HuH-7.5 (cell line): ENCODE measurements around the gene SVIL.
"Not testable (repeated sequence)": the region's sequence is repeated elsewhere in the genome, so short reads cannot be mapped to it uniquely, and the experiment has no call there.

Experiments
- DNase-seq: peaks from one replicate; pipeline ENCODE4 v3.0.0; 2011; ENCODE audit warnings: low spot score

Gene SVIL

DNA sequence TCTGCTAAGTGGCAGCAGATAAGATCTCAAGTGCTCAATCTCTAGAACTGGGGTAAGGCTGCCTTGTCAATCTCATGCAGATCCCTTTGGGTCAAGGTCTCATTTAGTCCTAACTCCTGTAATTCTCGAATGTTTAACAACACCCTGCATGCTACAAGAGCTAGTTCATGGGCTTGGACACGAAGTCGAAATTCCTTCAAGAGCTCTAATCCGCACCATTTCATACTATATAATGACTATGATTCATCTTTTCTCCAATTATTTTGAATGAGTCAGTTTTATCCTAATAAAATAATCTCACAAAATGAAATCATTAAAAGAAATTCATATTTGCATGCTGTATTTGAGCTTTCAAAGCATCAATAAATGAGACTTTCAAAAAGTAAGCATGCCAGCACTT, 119.7 kb downstream of the SVIL start:
- not testable (repeated sequence) for DNase-seq

DNA sequence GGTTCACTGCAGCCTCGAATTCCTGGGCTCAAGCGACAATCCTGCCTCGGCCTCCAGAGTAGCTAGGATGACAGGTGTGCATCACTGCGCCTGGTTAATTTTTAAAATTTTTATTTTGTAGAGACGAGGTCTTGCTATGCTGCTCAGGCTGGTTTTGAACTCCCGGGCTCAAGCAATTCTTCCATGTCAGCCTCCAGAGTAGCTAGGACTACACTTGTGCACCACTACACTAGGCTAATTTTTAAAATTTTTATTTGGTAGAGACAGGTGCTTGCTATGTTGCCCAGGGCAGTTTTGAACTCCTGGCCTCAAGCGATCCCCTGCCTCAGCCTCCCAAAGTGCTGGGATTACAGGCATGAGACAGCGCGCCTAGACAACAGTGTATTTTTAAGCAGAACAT, 120.5 kb downstream of the SVIL start:
- no peak for DNase-seq

GRCh38 chr10:29512425-29512974, 122.3 kb downstream of the SVIL start:
- no peak for DNase-seq

DNA sequence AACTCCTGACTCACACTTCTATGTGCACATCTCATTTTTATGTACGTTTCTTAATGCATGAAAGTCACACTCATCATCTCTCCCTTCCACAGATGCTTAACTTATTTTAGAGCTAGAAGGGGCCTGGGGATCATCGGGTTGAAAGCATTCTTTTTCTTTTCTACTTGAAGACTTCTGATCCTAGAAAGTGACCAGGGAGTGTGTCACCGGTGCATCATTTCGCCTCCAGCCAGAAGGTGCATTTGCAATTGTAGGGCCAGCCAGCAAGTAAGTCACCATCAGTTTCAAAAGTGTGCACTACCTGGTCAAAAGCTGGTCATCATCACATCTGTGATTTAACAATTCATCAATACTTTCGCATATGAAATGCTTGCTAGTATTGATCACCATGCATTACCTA, 123.0 kb downstream of the SVIL start:
- DNase-seq = not testable (repeated sequence)

DNA sequence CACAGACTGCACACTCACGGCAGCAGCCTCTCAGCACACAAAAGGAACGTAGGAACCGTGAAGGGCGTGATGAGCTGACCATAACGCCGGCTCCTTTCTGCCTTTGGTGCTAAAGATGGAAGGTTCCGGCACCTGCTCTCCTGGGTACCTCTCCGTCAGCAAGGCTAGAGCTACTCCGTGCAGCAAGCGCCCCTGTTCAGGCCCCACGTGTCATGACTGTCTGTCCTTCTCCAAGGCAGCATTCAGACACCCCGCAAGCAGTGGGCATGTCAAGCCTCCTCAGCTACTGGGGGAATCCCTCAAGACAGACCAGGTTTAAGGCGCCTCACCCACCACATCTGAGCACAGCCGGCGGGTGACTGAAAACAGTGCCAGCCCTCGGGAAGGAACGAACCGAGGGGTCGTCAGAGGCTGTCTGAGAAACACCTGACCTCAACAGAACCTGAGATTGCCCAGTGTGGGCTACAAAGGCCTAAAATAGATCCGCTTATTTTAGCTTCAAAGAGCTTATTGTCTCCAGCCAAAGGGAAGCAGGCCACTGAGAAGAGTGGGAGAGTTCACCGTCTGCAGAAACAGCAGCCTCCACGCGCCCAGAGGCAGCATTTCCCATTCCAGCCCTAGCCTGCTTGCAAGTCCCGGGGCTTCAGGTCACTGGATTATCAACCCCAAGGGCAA, 124.2 kb downstream of the SVIL start:
- not testable (repeated sequence) for DNase-seq

DNA sequence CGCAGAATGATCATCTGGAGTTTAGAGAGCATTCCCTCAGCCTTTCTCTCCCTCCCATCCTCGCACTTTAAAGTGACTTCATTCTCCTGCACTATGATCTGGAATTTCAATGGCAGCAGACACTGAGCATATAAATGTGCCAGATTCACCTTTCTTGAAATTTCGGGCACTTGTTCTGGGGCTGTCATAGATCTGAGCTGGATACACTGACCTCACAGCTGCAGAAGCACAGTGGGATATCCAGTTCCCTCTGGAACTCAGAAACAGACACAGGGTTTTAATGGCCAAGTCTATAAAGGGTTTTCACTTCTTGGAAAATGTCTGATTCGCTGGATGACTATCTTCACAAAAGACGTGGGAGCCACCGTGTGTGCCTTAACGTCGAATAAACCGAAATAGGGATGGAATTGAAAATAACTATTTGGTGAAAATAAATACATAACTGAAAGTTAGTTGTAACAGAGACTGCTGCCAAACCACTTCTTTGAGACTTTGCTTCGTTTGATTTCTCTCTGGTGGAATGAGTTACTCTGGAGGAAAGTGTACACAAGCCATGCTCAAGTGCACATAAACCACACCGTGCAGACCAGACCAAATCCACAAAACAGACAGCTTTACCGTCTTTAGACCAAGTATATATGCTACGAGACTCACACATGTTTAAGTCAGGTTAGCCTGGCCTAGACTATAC, 126.1 kb downstream of the SVIL start:
- DNase-seq = no peak

- not testable (repeated sequence) for DNase-seq
Observed at GRCh38 chr10:29507750-29508149, 127.0 kb downstream of the SVIL start.

DNA sequence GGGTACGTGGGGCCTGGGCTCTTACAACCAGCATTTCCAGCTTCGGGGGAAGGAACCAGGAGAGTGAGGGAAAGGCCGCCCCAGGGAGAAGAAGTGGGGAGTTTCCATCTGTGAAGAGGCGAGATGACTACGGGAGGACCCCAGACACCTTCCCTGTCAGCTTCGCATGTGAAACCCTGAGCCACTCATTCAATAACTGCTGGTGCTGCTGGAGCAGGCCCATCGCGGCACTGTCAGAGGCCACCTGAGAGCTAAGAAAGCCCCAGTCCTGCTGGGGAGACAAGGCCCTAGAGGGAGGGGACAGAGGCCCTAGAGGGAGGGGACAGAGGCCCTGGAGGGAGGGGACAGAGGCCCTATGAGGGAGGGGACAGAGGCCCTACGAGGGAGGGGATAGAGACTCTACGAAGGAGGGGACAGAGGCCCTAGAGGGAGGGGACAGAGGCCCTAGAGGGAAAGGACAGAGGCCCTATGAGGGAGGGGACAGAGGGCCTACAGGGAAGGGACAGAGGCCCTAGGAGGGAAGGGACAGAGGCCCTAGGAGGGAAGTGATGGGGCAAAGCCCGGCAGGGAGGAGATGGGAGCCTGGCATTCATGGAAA, 128.3 kb downstream of the SVIL start:
- DNase-seq = not testable (repeated sequence)

DNA sequence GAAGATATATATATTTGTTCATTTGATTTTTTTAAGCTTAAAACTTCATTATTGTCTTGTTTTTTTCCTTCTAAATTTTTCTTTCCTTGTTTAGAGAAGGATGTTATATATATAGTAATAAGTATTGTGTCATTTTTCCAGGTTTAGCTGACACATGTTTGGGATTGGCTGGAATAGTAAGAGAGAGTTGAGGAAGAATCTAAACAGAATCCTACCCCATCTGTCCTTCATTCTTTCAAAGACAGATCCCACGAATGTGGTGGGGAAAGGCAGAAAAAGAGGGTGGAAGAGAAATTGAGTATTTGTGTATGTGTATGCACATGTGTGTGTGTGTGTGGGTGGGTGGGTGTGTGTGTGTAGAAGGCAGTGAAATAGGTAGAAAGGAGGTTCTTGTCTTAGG, 132.4 kb downstream of the SVIL start:
- no peak for DNase-seq

- DNase-seq = no peak
Observed at GRCh38 chr10:29501692-29502091, 133.1 kb downstream of the SVIL start.

DNA sequence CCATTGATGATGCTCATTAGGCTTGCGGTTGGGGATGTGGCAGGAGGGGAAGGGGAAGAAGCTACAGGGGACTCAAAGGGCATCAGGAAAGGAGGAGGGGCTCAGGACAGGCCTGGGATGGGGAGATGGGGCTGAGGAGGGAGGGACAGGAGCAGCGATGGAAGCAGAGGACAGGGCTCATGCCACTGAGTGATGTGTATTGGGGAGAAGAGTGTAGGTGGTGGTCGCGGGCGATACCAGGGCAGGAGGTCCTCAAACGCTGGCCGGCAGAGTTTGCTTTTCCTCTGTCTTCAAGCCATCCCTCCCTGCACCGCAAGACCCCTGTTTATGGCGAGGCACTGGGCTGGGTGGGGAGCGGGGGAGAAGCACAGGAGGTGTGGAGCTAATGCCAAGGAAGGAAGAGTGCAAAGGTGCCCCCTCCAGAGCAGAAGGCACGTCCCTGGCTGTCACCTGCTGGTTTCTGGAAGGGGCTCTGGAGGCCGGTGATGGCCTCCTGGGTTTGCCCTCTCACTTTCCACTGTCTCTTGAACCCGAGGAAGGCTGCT, 134.7 kb downstream of the SVIL start:
- no peak for DNase-seq

DNA sequence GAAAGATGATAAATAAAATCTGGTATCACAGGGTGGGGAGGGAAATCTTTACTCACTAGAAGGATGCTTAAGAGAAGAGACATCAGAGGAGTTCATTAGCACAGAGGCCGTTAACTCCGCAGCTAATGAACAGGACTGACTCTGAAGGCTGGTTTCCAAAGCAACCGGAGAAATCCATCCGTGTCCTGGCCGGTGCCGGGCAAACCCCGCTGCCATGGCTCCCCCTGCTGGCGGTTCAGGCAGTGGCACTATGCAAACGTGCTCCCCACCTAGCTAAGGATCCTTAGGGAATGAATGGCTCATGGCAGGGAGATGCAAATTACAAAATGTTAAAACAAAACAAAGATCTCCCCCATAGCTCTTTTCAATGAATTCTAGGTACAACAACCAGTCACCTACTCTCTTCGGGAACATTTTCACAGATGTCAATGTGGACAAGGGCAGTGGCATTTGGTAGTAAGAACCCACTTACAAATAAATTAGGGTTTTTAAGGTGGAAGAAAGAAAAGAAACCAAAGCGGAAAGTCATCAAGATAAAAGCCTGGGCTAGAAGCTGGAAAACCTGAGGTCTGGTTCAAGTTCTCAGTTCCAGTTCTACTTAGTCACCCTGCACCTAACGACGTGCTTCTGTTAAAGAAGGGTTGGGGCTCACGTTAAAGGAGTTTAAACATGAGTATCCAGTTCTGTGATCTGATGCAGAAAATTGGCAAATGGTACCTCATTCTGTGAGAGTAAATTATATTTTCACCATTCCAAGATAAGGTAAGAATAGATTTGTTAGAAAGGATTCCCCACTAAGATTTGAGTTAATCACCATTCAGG, 138.2 kb downstream of the SVIL start:
- peak; percentile 80 for DNase-seq

DNA sequence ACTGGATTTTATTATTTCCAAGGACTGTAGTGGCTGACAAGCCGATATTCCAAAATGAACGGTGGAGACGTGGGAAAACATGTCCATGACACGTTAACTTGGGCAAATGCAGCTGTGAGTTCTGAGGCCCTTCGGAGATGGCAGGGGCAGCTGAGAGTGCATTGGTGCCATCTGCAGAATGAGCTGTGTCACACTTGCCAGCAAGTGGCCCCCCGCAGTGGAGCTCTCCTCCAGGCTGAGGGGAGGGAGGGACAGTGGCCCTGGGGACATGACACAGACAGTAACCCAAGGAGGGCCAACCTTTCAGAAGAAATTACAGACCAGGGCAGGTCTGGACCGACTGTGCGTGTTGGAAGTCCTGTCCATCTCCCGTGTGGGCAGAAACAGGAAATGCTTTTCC, 139.4 kb downstream of the SVIL start:
- DNase-seq = no peak

DNA sequence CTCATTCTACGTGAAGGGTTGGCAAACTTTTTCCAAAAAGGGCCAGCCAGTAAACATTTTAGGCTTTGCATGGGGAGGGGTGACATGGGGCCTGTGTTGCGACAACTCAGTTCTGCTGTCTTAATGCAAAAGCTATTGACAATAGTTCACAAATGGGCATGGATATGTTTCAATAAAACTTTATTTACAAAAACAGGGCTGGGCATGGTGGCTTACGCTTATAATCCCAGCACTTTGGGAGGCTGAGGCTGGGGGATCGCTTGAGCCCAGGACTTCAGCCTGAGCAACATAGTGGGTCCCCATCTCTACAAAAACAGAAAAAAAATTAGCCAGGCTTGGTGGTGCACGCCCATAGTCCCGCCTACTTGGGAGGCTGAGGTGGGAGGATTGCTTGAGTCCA, 141.1 kb downstream of the SVIL start:
- DNase-seq = no peak

DNA sequence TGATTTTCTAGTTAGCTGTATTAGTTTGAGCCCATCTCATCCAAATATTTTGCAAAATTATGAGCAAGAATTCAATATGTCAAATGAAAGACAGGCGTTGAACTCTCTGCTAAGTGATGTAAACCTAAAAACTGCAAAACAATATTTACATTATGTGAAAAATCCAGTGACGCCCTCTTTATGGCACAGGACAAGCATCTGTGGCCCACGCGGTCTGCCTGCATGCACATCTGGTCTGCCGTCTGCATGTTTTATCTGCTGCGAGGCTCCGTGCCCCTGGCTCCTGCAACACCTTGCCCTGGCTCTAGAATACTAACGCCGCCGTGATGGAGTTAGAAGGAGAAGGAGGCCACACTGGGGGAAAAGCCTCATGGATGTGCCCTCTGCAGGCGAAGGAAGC, 142.0 kb downstream of the SVIL start:
- DNase-seq = no peak

DNA sequence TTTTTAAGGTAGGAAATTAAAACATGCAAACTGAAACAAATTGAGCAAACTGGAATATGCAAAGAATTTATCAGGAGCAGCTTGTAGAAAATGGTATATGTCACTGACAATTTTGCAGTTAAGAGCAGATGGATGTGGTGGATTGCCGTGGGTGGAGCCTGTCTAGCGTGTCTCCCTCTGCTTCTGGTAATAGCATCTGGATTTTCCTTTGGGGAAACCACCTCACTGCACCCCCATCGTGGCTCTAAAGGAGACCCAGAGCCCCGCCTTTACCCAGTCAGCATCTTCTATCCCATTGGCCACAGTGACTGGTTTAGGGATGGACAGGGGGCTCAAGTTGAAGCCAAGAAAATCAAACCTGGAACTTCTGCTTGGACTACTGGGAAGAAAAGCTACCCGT, 142.9 kb downstream of the SVIL start:
- DNase-seq = no peak

GRCh38 chr10:29490781-29491280, 143.9 kb downstream of the SVIL start:
- not testable (repeated sequence) for DNase-seq

DNA sequence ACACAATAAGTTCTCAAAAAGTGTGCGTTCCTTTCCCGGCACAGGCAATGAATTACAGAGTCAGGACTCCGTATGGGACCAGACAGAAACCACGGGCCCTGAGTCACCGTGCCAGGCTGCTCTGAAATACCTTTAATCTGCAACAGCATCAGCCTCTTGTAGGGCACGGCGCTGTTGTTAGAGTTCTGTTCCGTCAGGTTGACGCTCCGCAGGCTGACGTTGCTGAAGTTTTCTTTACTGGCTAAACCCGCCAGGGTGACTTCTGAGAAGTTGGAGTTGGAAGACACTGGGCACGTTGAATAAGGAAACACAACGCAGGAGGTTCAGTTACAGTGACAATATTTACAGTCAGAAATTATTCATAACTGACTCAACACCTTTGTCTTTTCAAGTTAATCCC, 146.3 kb downstream of the SVIL start:
- not testable (repeated sequence) for DNase-seq

DNA sequence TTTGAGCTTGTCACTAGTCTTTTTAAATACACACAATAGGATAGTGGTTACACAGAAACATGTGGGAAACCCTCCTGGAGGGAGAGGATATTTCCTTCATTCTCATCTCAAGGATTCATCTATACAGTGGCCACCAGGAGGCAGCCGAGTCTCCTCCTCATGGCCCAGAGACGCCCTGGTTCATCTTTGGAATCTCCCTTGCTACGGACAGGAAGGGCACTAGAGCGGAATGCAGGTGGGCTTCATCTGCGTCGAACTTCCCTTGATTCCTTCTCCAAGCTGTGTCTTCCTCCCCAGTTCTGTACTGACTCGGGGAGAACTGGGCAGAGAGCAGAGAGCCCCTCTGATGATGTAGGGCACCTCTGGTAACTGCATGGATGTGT, 146.9 kb downstream of the SVIL start:
- not testable (repeated sequence) for DNase-seq

GRCh38 chr10:29487032-29487883, 147.5 kb downstream of the SVIL start:
- not testable (repeated sequence) for DNase-seq

- DNase-seq = no peak
Observed at GRCh38 chr10:29486433-29486832, 148.3 kb downstream of the SVIL start.
